ENCODE data around the gene INMT.
A peak's percentile ranks its signal among the peaks of the same experiment; 100 is the strongest.

INMT gene

GRCh38 chr7:30750683-30751650 lies 968 bp upstream of the INMT start:
- no peak for DNase-seq (ENCODE audit: low read depth in 1 of 2, low spot score in 1 of 2)

- DNase-seq (ENCODE audit: low read depth in 1 of 2, low spot score in 1 of 2) = no peak
Measured at GRCh38 chr7:30752484-30752883, 549 bp downstream of the INMT start.

GRCh38 chr7:30752979-30753378 lies 1.0 kb downstream of the INMT start:
- DNase-seq (ENCODE audit: low read depth in 1 of 2, low spot score in 1 of 2) = no peak

- DNase-seq (ENCODE audit: low read depth in 1 of 2, low spot score in 1 of 2) = no peak
Measured at GRCh38 chr7:30754315-30754877, 2.5 kb downstream of the INMT start.

GRCh38 chr7:30755384-30756154 lies 3.6 kb downstream of the INMT start:
- DNase-seq (ENCODE audit: low read depth in 1 of 2, low spot score in 1 of 2) = no peak

GRCh38 chr7:30757342-30757692 lies 5.4 kb downstream of the INMT start:
- no peak for DNase-seq (ENCODE audit: low read depth in 1 of 2, low spot score in 1 of 2)

GRCh38 chr7:30760514-30761213 lies 8.7 kb downstream of the INMT start:
- no peak for DNase-seq (ENCODE audit: low read depth in 1 of 2, low spot score in 1 of 2)

- no peak for DNase-seq (ENCODE audit: low read depth in 1 of 2, low spot score in 1 of 2)
Measured at GRCh38 chr7:30761214-30762156, 9.6 kb downstream of the INMT start.

- no peak for DNase-seq (ENCODE audit: low read depth in 1 of 2, low spot score in 1 of 2)
Measured at GRCh38 chr7:30764030-30764975, 12.4 kb downstream of the INMT start.

GRCh38 chr7:30765408-30765807 lies 13.5 kb downstream of the INMT start:
- DNase-seq (ENCODE audit: low read depth in 1 of 2, low spot score in 1 of 2) = no peak

- DNase-seq (ENCODE audit: low read depth in 1 of 2, low spot score in 1 of 2) = no peak
Measured at GRCh38 chr7:30770845-30771173, 18.9 kb downstream of the INMT start.

- DNase-seq (ENCODE audit: low read depth in 1 of 2, low spot score in 1 of 2) = peak; percentile 32 to 43
Measured at GRCh38 chr7:30771174-30771879, 19.4 kb downstream of the INMT start, which contains the start of gene MINDY4. Gene MINDY4, plus strand, starts transcription at chr7:30771417. Its CDS starts 77 bp downstream, at chr7:30771494.

GRCh38 chr7:30771880-30772425 lies 20.0 kb downstream of the INMT start:
- no peak for DNase-seq (ENCODE audit: low read depth in 1 of 2, low spot score in 1 of 2)

GRCh38 chr7:30772984-30773383 lies 21.0 kb downstream of the INMT start:
- no peak for DNase-seq (ENCODE audit: low read depth in 1 of 2, low spot score in 1 of 2)

GRCh38 chr7:30775992-30776391 lies 24.1 kb downstream of the INMT start:
- no peak for DNase-seq (ENCODE audit: low read depth in 1 of 2, low spot score in 1 of 2)

- DNase-seq (ENCODE audit: low read depth in 1 of 2, low spot score in 1 of 2) = no peak
Measured at GRCh38 chr7:30776971-30777370, 25.0 kb downstream of the INMT start.

- no peak for DNase-seq (ENCODE audit: low read depth in 1 of 2, low spot score in 1 of 2)
Measured at GRCh38 chr7:30778255-30779025, 26.5 kb downstream of the INMT start.
